ENCODE measurements around the gene RAPSN. TPM values are rescaled to one million over a fixed set of nuclear protein-coding genes. Genes with fewer than 3 reads are reported as not detected.

The RAPSN gene
- total RNA-seq, 2 experiments from 2014 or later = not detected

DNA sequence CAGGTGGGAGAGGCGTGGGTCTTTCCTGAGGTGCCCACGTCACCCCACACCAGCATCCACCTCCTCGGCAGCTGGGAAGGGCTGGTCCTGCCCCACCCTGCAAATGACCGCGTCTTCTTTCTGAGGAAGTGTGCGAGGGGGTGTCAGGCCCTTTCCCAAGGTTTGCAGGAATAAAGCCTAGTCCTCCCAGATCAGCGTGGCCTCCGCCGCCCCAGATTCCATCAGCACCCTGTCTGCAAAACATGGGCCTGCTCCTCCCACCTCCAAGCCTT lies 55.0 kb downstream of the RAPSN start:
- intact Hi-C loops (cut with micrococcal nuclease; ENCODE audit: unreplicated experiment) = loop anchor here (10.0 kb wide), 1 partner anchor 631 kb away; no protein-coding TSS in a partner anchor
- Histone ChIP-seq H4K20me1 (ENCODE audit: insufficient read depth, low read length) (no peaks in the 10 kb centered on the region), H2AFZ (ENCODE audit: low read length) (no peak overlapping the region; the same call in 1 of the 2 replicates), H3K36me3 (ENCODE audit: insufficient read depth, low read length) (no peaks in the 10 kb centered on the region), H3K4me2 (ENCODE audit: low read length) (peak overlapping the region; percentile 76), H3K4me3 (ENCODE audit: low read depth, low read length, poor library complexity, severe bottlenecking) (no peak overlapping the region), H3K79me2 (ENCODE audit: insufficient read depth, low read depth, low read length) (no peaks in the 10 kb centered on the region), H3K9me3 (ENCODE audit: low read length) (no peaks in the 10 kb centered on the region), H3K27ac (ENCODE audit: low read depth, low read length, poor library complexity, severe bottlenecking) (peak overlapping the region; percentile 82), H3K9me2 (ENCODE audit: insufficient read depth, low read length) (no peaks in the 10 kb centered on the region), H3K4me1 (ENCODE audit: insufficient read depth, low read length, poor library complexity, severe bottlenecking) (peaks cover 63% of the 10 kb centered on the region)
- ChIA-PET POLR2A (interaction anchor here (1.2 to 2.9 kb wide), 3 partner anchors 9 to 15 kb away, joined by 3 to 19 read pairs (median 5); partner anchors contain the start of gene SPI1), CTCF (ENCODE audit: unreplicated experiment) (interaction anchor here (1.0 to 1.6 kb wide), 2 partner anchors 9 to 15 kb away, joined by 3 to 4 read pairs; partner anchors contain the start of gene SPI1)
- TF ChIP-seq, protein P1, sequence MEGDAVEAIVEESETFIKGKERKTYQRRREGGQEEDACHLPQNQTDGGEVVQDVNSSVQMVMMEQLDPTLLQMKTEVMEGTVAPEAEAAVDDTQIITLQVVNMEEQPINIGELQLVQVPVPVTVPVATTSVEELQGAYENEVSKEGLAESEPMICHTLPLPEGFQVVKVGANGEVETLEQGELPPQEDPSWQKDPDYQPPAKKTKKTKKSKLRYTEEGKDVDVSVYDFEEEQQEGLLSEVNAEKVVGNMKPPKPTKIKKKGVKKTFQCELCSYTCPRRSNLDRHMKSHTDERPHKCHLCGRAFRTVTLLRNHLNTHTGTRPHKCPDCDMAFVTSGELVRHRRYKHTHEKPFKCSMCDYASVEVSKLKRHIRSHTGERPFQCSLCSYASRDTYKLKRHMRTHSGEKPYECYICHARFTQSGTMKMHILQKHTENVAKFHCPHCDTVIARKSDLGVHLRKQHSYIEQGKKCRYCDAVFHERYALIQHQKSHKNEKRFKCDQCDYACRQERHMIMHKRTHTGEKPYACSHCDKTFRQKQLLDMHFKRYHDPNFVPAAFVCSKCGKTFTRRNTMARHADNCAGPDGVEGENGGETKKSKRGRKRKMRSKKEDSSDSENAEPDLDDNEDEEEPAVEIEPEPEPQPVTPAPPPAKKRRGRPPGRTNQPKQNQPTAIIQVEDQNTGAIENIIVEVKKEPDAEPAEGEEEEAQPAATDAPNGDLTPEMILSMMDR (conservative IDR thresholded peaks at IDR 0.05; ENCODE audit: low read length) = no peak
- no peak for TF ChIP-seq EZH2phosphoT487 (IDR thresholded peaks at IDR 0.05; ENCODE audit: borderline replicate concordance, low read depth, low read length)
- BruUV-seq (replicated peaks) = no TSS peak
- DNase-seq (ENCODE audit: low spot score) = no peak

GRCh38 chr11:47393163-47394049 lies 55.5 kb downstream of the RAPSN start:
- intact Hi-C loops (cut with micrococcal nuclease; ENCODE audit: unreplicated experiment) = loop anchor here (10.0 kb wide), 1 partner anchor 631 kb away; no protein-coding TSS in a partner anchor
- peaks cover 57% of the 10 kb centered on the region for H3K4me1 ChIP-seq (ENCODE audit: insufficient read depth, low read length, poor library complexity, severe bottlenecking)
- peak overlapping the region; percentile 76 for H3K4me2 ChIP-seq (ENCODE audit: low read length)

More at GRCh38 chr11:47393163-47394049, 55.5 kb downstream of the RAPSN start:
- peak overlapping the region; percentile 37; the same call in 1 of the 2 replicates for H2AFZ ChIP-seq (ENCODE audit: low read length)
- H3K27ac ChIP-seq (ENCODE audit: low read depth, low read length, poor library complexity, severe bottlenecking) = peak overlapping the region; percentile 82
- H3K9me3 ChIP-seq (ENCODE audit: low read length) = no peaks in the 10 kb centered on the region
- no peaks in the 10 kb centered on the region for H3K79me2 ChIP-seq (ENCODE audit: insufficient read depth, low read depth, low read length)
- POLR2A ChIA-PET = interaction anchor here (0.6 to 2.9 kb wide), 6 partner anchors 10 to 818 kb away, joined by 3 to 19 read pairs (median 4); partner anchors contain the start of gene SPI1
- no peaks in the 10 kb centered on the region for H3K36me3 ChIP-seq (ENCODE audit: insufficient read depth, low read length)
- DNase-seq (ENCODE audit: low spot score) = no peak
- BruUV-seq (replicated peaks) = no TSS peak
- H3K4me3 ChIP-seq (ENCODE audit: low read depth, low read length, poor library complexity, severe bottlenecking) = peak overlapping the region; percentile 12
- no peaks in the 10 kb centered on the region for H3K9me2 ChIP-seq (ENCODE audit: insufficient read depth, low read length)
- CTCF ChIA-PET (ENCODE audit: unreplicated experiment) = interaction anchor here (0.5 to 1.6 kb wide), 4 partner anchors 10 to 61 kb away, joined by 3 to 5 read pairs (median 4); partner anchors contain the start of gene SPI1
- TF ChIP-seq, protein P1 (conservative IDR thresholded peaks at IDR 0.05; ENCODE audit: low read length) = no peak
- no peak for TF ChIP-seq EZH2phosphoT487 (IDR thresholded peaks at IDR 0.05; ENCODE audit: borderline replicate concordance, low read depth, low read length)
- no peaks in the 10 kb centered on the region for H4K20me1 ChIP-seq (ENCODE audit: insufficient read depth, low read length)
